ENCODE results near the gene COL1A1.

DNA sequence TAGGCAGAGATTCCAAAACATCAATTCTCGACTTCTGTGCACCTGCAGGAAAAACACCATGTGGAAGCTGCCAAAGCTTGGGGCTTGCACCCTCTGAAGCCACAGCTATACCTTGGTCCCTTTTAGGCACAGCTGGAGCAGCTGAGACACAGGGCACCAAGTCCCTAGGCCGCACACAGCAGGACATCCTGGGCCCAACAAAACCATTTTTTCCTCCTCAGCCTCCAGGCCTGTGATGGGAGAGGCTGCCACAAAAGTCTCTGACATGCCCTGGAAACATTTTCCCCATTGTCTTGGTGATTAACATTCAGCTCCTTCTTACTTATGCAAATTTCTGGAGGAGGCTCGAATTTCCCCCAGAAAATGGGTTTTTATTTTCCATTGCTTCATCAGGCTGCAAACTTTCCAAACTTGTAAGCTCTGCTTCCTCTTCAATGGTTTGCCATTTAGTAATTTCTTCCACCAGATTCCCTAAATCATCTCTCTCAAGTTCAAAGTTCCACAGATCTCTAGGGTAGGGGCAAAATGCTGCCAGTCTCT is 24.3 kb upstream of the COL1A1 start:
- TF ChIP-seq, protein P1, sequence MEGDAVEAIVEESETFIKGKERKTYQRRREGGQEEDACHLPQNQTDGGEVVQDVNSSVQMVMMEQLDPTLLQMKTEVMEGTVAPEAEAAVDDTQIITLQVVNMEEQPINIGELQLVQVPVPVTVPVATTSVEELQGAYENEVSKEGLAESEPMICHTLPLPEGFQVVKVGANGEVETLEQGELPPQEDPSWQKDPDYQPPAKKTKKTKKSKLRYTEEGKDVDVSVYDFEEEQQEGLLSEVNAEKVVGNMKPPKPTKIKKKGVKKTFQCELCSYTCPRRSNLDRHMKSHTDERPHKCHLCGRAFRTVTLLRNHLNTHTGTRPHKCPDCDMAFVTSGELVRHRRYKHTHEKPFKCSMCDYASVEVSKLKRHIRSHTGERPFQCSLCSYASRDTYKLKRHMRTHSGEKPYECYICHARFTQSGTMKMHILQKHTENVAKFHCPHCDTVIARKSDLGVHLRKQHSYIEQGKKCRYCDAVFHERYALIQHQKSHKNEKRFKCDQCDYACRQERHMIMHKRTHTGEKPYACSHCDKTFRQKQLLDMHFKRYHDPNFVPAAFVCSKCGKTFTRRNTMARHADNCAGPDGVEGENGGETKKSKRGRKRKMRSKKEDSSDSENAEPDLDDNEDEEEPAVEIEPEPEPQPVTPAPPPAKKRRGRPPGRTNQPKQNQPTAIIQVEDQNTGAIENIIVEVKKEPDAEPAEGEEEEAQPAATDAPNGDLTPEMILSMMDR (conservative IDR thresholded peaks at IDR 0.05) = no peak
- no peak for TF ChIP-seq EZH2 (IDR thresholded peaks at IDR 0.05; ENCODE audit: low read depth)
